T-cell (primary cell): ENCODE data around the gene CENPX. TPM values are rescaled to one million over a fixed set of nuclear protein-coding genes. Genes with fewer than 3 reads are reported as not detected.

Experiments used
- ATAC-seq, 4 experiments: fragments of 200-7000 bp in 3 of 4; fragments of 150-1000 bp in 1 of 4; cut with Tn5 transposase; replicated peaks in 1 of 4; 1 replicate in 3 of 4; 2 replicates in 1 of 4; pipeline ENCODE4 v1.10.0; 2021; ENCODE audit warnings: moderate library complexity in 3 of 4, mild to moderate bottlenecking in 2 of 4, moderate number of reproducible peaks in 1 of 4
- CTCF ChIA-PET, 2 donors: fragments of 300-600 bp; sonication (Branson Sonifier 250); formaldehyde crosslinking; loops; one replicate each; lab custom pipeline; 2022; ENCODE audit warnings: antibody characterized with exemption in 2 of 2; lab: Charles Lee
- POLR2A ChIA-PET, 2 donors: fragments of 300-600 bp; sonication (Branson Sonifier 250); formaldehyde crosslinking; loops; one replicate each; lab custom pipeline; 2022; ENCODE audit warnings: antibody characterized with exemption in 2 of 2; lab: Charles Lee
- DNase-seq, 35 experiments: peaks; one replicate each; pipeline versions ENCODE4 v3.0.0 to v3.0.0-alpha.2; 2013 to 2023
- H3K27ac ChIP-seq: one replicate; pipeline ENCODE4 v1.5.1; 2013; ENCODE audit warnings: low read length
- H3K27me3 ChIP-seq, 2 experiments: replicated peaks in 1 of 2; 1 replicate in 1 of 2; 2 replicates in 1 of 2; pipeline versions ENCODE4 v1.6.1 to v1.7.0; 2013; ENCODE audit warnings: low read length in 1 of 2, mixed read lengths in 1 of 2; ENCODE audit not compliant: control insufficient read depth in 2 of 2, insufficient read depth in 2 of 2; ENCODE audit errors: extremely low read depth in 1 of 2
- H3K36me3 ChIP-seq, 2 donors: 1 replicate in 1 of 2; 2 replicates in 1 of 2; pipeline versions ENCODE4 v1.6.1 to v1.7.0; 2013; ENCODE audit warnings: low read length in 1 of 2; ENCODE audit not compliant: control insufficient read depth in 2 of 2, insufficient read depth in 1 of 2; ENCODE audit errors: extremely low read depth in 1 of 2
- H3K4me1 ChIP-seq, 2 experiments: 1 replicate in 1 of 2; 2 replicates in 1 of 2; pipeline versions ENCODE4 v1.6.1 to v1.7.0; 2013; ENCODE audit warnings: low read length in 2 of 2, mixed read lengths in 1 of 2; ENCODE audit not compliant: insufficient read depth in 2 of 2, control insufficient read depth in 1 of 2; ENCODE audit errors: extremely low read depth in 1 of 2
- H3K4me3 ChIP-seq, 2 donors: 1 replicate in 1 of 2; 2 replicates in 1 of 2; pipeline versions ENCODE4 v1.5.1 to v1.7.0; 2013; ENCODE audit warnings: mild to moderate bottlenecking in 2 of 2, low read length in 1 of 2, moderate library complexity in 1 of 2; ENCODE audit not compliant: control insufficient read depth in 1 of 2; ENCODE audit errors: extremely low read depth in 1 of 2
- H3K9me3 ChIP-seq: 2 replicates; pipeline ENCODE4 v1.7.0; 2013
- H3K27ac Mint-ChIP-seq, 2 donors: one replicate each; pipeline ENCODE4 v1.8.0; 2020 to 2021; ENCODE audit warnings: mild to moderate bottlenecking in 2 of 2, mixed read lengths in 2 of 2
- H3K27me3 Mint-ChIP-seq, 2 donors: one replicate each; pipeline ENCODE4 v1.8.0; 2021 to 2022; ENCODE audit warnings: mixed read lengths in 2 of 2
- H3K36me3 Mint-ChIP-seq: one replicate; pipeline ENCODE4 v1.8.0; 2021; ENCODE audit warnings: mixed read lengths
- H3K4me1 Mint-ChIP-seq, 3 donors: one replicate each; pipeline ENCODE4 v1.8.0; 2020 to 2022; ENCODE audit warnings: mixed read lengths in 3 of 3, mild to moderate bottlenecking in 1 of 3
- H3K4me3 Mint-ChIP-seq, 3 donors: one replicate each; pipeline ENCODE4 v1.8.0; 2020 to 2022; ENCODE audit warnings: mild to moderate bottlenecking in 3 of 3, mixed read lengths in 3 of 3, moderate library complexity in 3 of 3
- H3K9me3 Mint-ChIP-seq, 3 donors: one replicate each; pipeline ENCODE4 v1.8.0; 2020 to 2022; ENCODE audit warnings: mixed read lengths in 3 of 3
- WGBS: methylation state at CpG from one replicate; pipeline ENCODE4 v1.1.5; 2013; ENCODE audit warnings: missing lambda C conversion rate; ENCODE audit not compliant: insufficient coverage; 5-methylcytosine and 5-hydroxymethylcytosine counted together
- total RNA-seq, 35 experiments: library from RNA in 6 of 35; stranded (reverse) in 6 of 35; fragments of 120-200 nt in 1 of 35; gene quantifications; one replicate each; pipeline versions ENCODE4 v1.2.1 to v1.2.4 and lab custom pipeline; 2013 to 2026

The CENPX gene
- total RNA-seq, 5 donors from 2014 or later (not counting 1 experiment from before 2014, with no cell fraction given), result 26.7 to 47.8 (median 43.7) TPM

- Histone ChIP-seq H3K36me3 (peaks cover 0 to 4% of the 10 kb centered on the region in 2 donors), H3K27me3 (no peaks in the 10 kb centered on the region), H3K4me3 (no peak overlapping the region), H3K27ac (no peak overlapping the region), H3K9me3 (no peaks in the 10 kb centered on the region), H3K4me1 (no peaks in the 10 kb centered on the region)
- ChIA-PET CTCF (interaction anchor here in 1 of 2 donors (0.7 kb wide), 1 partner anchor 196 kb away, joined by 3 read pairs; no protein-coding TSS in a partner anchor), POLR2A (no interaction called here)
- no peak overlapping the region for H3K4me3 Mint-ChIP-seq
- 91% methylated on average over 30 of the region's 30 CpGs for WGBS
- no peaks in the 10 kb centered on the region for H3K4me1 Mint-ChIP-seq
- no peaks in the 10 kb centered on the region for H3K27me3 Mint-ChIP-seq
- H3K27ac Mint-ChIP-seq, result no peak overlapping the region
- H3K36me3 Mint-ChIP-seq, result no peaks in the 10 kb centered on the region
- DNase-seq, result no peak
- no peak for ATAC-seq
- no peaks in the 10 kb centered on the region for H3K9me3 Mint-ChIP-seq
Observed at GRCh38 chr17:82007495-82008257, 15.0 kb downstream of the CENPX start.

GRCh38 chr17:82007228-82007494, 15.5 kb downstream of the CENPX start:
- no peaks in the 10 kb centered on the region for H3K9me3 Mint-ChIP-seq
- H3K4me3 ChIP-seq, result no peak overlapping the region
- ATAC-seq, result no peak
- no peak for DNase-seq
- no peaks in the 10 kb centered on the region for H3K9me3 ChIP-seq
- CTCF ChIA-PET, result no interaction called here
- no peak overlapping the region for H3K27ac Mint-ChIP-seq
- H3K27ac ChIP-seq, result no peak overlapping the region
- H3K36me3 ChIP-seq, result peaks cover 0 to 4% of the 10 kb centered on the region in 2 donors
- no peaks in the 10 kb centered on the region for H3K4me1 ChIP-seq
- H3K4me3 Mint-ChIP-seq, result no peak overlapping the region
- POLR2A ChIA-PET, result no interaction called here
- 89% methylated on average over 6 of the region's 6 CpGs for WGBS
- H3K27me3 Mint-ChIP-seq, result no peaks in the 10 kb centered on the region
- H3K27me3 ChIP-seq, result no peaks in the 10 kb centered on the region
- no peaks in the 10 kb centered on the region for H3K36me3 Mint-ChIP-seq
- no peaks in the 10 kb centered on the region for H3K4me1 Mint-ChIP-seq

GRCh38 chr17:82006468-82007227, 16.0 kb downstream of the CENPX start:
- ATAC-seq (no peak), DNase-seq (no peak)
- H3K36me3 ChIP-seq, result peaks cover 0 to 4% of the 10 kb centered on the region in 2 donors
- H3K4me1 ChIP-seq, result no peaks in the 10 kb centered on the region
- WGBS, result 91% methylated on average over 17 of the region's 24 CpGs
- ChIA-PET CTCF (no interaction called here), POLR2A (no interaction called here)
- Mint-ChIP-seq H3K4me3 (no peak overlapping the region), H3K4me1 (no peaks in the 10 kb centered on the region), H3K27me3 (no peaks in the 10 kb centered on the region), H3K27ac (no peak overlapping the region), H3K36me3 (no peaks in the 10 kb centered on the region), H3K9me3 (no peaks in the 10 kb centered on the region)
- no peak overlapping the region for H3K4me3 ChIP-seq
- no peak overlapping the region for H3K27ac ChIP-seq
- no peaks in the 10 kb centered on the region for H3K27me3 ChIP-seq
- H3K9me3 ChIP-seq, result no peaks in the 10 kb centered on the region

- Histone ChIP-seq H3K4me1 (no peaks in the 10 kb centered on the region), H3K4me3 (no peak overlapping the region), H3K36me3 (peaks cover 0 to 2% of the 10 kb centered on the region in 2 donors), H3K27ac (no peak overlapping the region), H3K9me3 (no peaks in the 10 kb centered on the region), H3K27me3 (no peaks in the 10 kb centered on the region)
- ChIA-PET POLR2A (no interaction called here), CTCF (no interaction called here)
- WGBS, result 90% methylated on average over 23 of the region's 30 CpGs
- Mint-ChIP-seq H3K4me1 (no peaks in the 10 kb centered on the region), H3K27ac (no peak overlapping the region), H3K9me3 (no peaks in the 10 kb centered on the region), H3K36me3 (no peaks in the 10 kb centered on the region), H3K27me3 (no peaks in the 10 kb centered on the region), H3K4me3 (no peak overlapping the region)
- DNase-seq (no peak), ATAC-seq (no peak)
Observed at GRCh38 chr17:82005701-82006348, 16.9 kb downstream of the CENPX start.

- WGBS, result 86% methylated on average over 40 of the region's 41 CpGs
- H3K27ac Mint-ChIP-seq, result no peak overlapping the region
- H3K4me1 Mint-ChIP-seq, result no peaks in the 10 kb centered on the region
- ATAC-seq (no peak), DNase-seq (no peak)
- H3K27me3 Mint-ChIP-seq, result no peaks in the 10 kb centered on the region
- H3K36me3 ChIP-seq, result no peaks in the 10 kb centered on the region
- ChIA-PET CTCF (no interaction called here), POLR2A (no interaction called here)
- no peak overlapping the region for H3K4me3 Mint-ChIP-seq
- no peaks in the 10 kb centered on the region for H3K4me1 ChIP-seq
- H3K9me3 Mint-ChIP-seq, result no peaks in the 10 kb centered on the region
- no peaks in the 10 kb centered on the region for H3K9me3 ChIP-seq
- H3K27ac ChIP-seq, result no peak overlapping the region
- no peak overlapping the region for H3K4me3 ChIP-seq
- no peaks in the 10 kb centered on the region for H3K36me3 Mint-ChIP-seq
- no peaks in the 10 kb centered on the region for H3K27me3 ChIP-seq
Observed at GRCh38 chr17:82004517-82005455, 17.9 kb downstream of the CENPX start.
